Gastrocnemius medialis (tissue), 4 donors: ENCODE data around the gene CTAGE1.

Experiments used
- POLR2A ChIP-seq, 2 donors: fragments of 450-650 bp; IDR thresholded peaks; one replicate each; pipeline ENCODE4 v1.6.1; 2017; ENCODE audit warnings: antibody characterized with exemption in 2 of 2, mild to moderate bottlenecking in 2 of 2, moderate library complexity in 2 of 2
- TF ChIP-seq, protein P1 (sequence below), 5 experiments: fragments of 450-650 bp in 3 of 5; fragments of 200-600 bp in 2 of 5; sonication (generic) in 2 of 5; IDR thresholded peaks in 4 of 5; conservative IDR thresholded peaks in 1 of 5; 1 replicate in 4 of 5; 2 replicates in 1 of 5; pipeline ENCODE4 v1.5.1; 2016 to 2019; ENCODE audit warnings: antibody characterized with exemption in 5 of 5, mild to moderate bottlenecking in 3 of 5, moderate library complexity in 3 of 5

- TF ChIP-seq POLR2A (IDR thresholded peaks at IDR 0.05): no peak
- TF ChIP-seq, protein P1, sequence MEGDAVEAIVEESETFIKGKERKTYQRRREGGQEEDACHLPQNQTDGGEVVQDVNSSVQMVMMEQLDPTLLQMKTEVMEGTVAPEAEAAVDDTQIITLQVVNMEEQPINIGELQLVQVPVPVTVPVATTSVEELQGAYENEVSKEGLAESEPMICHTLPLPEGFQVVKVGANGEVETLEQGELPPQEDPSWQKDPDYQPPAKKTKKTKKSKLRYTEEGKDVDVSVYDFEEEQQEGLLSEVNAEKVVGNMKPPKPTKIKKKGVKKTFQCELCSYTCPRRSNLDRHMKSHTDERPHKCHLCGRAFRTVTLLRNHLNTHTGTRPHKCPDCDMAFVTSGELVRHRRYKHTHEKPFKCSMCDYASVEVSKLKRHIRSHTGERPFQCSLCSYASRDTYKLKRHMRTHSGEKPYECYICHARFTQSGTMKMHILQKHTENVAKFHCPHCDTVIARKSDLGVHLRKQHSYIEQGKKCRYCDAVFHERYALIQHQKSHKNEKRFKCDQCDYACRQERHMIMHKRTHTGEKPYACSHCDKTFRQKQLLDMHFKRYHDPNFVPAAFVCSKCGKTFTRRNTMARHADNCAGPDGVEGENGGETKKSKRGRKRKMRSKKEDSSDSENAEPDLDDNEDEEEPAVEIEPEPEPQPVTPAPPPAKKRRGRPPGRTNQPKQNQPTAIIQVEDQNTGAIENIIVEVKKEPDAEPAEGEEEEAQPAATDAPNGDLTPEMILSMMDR (IDR thresholded peaks at IDR 0.05 in 4 of 5, conservative IDR thresholded peaks at IDR 0.05 in 1 of 5): no peak
These were observed 30.5 kb upstream of the CTAGE1 start for GRCh38 chr18:22448238-22448637.
